ENCODE data around the gene MYBPC1.
A peak's percentile ranks its signal among the peaks of the same experiment; 100 is the strongest.
"Not testable (repeated sequence)": the region's sequence is repeated elsewhere in the genome, so short reads cannot be mapped to it uniquely, and the experiment has no call there.

Gene MYBPC1, protein sequence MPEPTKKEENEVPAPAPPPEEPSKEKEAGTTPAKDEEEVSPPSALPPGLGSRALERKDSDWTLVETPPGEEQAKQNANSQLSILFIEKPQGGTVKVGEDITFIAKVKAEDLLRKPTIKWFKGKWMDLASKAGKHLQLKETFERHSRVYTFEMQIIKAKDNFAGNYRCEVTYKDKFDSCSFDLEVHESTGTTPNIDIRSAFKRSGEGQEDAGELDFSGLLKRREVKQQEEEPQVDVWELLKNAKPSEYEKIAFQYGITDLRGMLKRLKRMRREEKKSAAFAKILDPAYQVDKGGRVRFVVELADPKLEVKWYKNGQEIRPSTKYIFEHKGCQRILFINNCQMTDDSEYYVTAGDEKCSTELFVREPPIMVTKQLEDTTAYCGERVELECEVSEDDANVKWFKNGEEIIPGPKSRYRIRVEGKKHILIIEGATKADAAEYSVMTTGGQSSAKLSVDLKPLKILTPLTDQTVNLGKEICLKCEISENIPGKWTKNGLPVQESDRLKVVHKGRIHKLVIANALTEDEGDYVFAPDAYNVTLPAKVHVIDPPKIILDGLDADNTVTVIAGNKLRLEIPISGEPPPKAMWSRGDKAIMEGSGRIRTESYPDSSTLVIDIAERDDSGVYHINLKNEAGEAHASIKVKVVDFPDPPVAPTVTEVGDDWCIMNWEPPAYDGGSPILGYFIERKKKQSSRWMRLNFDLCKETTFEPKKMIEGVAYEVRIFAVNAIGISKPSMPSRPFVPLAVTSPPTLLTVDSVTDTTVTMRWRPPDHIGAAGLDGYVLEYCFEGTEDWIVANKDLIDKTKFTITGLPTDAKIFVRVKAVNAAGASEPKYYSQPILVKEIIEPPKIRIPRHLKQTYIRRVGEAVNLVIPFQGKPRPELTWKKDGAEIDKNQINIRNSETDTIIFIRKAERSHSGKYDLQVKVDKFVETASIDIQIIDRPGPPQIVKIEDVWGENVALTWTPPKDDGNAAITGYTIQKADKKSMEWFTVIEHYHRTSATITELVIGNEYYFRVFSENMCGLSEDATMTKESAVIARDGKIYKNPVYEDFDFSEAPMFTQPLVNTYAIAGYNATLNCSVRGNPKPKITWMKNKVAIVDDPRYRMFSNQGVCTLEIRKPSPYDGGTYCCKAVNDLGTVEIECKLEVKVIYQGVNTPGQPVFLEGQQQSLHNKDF

DNA sequence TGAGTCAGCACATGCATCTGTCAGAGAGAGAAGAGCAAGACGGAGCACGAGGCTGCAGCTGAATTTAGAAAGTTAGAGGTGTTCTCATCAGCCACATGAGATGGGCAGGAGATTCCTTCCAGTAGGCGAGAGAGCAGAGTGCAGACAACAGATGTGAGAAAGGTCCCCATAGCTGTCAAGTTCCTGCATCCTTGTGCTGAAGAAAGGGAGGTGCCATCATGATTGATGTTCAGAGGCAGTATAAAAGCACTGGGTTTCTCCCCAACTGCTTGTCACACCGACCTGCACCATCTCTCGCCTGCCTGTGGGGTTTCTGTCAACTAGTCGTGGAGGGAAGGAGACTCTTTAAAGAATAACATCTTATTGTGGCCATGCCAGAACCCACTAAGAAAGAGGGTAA, at the start of gene MYBPC1:
Gene MYBPC1 (plus strand): TSS at position 272 of the 400 bp plus-strand sequence. CDS start 100 bp downstream, at position 372.
- peak; percentile 61 for DNase-seq

GRCh38 chr12:101551362-101552114, 43.2 kb upstream of the MYBPC1 start:
- DNase-seq: no peak

DNA sequence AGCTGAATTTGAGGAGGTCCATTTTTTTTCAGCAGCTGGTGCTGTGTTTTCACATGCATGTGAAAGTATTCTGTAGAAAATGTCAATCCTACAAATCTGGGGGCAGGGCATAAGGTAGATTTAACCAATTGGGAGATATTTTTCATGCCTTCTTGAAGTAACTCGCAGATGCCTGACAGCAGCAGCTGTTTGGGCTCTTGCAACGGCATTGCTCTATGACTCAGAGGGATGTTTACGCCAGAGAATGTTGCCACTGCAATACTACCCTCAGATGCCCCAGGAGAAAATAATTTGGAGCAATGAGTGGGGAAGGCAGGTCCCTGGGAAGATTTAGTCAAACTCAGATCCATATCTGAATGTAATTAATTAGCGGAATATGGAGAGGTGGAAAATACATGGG, 42.5 kb upstream of the MYBPC1 start:
- peak; percentile 6 for DNase-seq

DNA sequence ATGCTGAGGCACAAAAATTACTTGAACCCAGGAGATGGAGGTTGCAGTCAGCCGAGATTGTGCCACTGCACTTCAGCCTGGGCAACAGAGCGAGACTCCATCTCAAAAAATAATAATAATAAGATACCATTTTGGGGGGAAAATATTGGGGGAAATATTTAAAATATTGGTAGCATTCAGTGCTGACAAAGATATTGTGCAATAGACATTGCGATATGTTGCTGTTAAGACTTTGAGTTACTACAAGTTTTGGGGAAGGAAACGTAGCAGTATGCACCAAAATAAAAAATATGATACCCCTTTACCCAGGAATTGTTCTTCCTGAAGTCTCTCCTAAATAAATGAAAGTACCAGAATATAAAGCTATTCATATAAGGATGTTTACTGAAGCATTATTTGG, 37.7 kb upstream of the MYBPC1 start:
- DNase-seq: no peak

- not testable (repeated sequence) for DNase-seq
These were observed 36.0 kb upstream of the MYBPC1 start for GRCh38 chr12:101558726-101559125.

DNA sequence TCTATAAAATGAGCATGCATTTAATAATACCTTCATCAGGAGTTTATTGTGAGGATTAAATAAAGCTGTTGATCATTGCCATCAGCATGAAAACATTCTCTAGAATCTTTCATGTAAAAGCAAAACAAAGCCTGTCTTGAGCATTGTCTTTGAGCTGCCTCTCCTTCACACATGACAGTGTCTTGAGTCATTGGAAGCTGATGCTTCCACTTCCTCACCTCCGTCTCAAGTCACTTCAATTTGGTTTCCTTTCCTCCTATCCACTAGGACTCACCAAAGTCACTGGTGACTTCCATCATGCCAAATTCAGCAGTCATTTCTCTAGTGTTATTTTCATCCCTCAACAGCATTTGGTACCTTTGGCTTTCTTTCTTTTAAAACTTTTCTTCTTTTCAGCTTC, 31.6 kb upstream of the MYBPC1 start:
- no peak for DNase-seq

GRCh38 chr12:101564912-101565311, 29.9 kb upstream of the MYBPC1 start:
- DNase-seq: peak; percentile 26

DNA sequence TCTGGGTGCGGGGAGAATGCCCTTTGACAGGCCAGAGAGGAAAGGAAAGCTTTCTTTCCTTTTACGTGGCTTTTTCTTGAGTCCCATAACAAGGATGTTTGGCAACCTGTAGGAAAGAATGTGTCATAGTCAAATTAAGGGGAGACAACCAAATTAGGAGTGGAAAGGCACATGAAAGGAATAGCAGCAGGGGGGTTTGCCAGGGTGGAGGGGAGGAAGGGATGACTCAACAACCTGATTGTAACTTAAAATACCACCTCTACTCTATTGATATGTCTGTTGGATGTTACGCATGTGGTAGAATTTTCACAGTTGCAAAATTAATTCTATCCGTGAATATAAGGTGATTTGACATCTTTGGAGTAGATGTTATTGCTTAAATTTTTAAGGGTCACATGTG, 28.5 kb upstream of the MYBPC1 start:
- peak; percentile 55 for DNase-seq

GRCh38 chr12:101567918-101568317, 26.9 kb upstream of the MYBPC1 start:
- no peak for DNase-seq

DNA sequence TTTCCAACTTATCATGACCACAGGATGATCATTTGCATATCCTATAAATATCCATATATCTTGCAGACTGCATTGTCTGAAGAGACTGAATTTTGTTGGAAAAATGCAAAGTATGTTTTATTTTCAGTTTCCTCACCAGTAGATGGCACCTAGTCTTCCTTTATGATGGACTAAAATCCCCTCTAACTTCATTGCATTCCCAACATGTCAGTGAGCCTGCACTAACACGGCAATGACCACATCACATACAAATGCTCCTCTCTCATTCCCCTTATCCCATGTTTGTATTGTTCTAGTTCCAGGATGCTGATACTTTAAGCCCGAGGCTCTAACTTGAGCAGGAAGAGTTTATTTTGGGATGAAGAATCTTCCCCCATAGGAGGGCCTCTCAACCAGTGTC, 24.7 kb upstream of the MYBPC1 start:
- DNase-seq: peak; percentile 78

DNA sequence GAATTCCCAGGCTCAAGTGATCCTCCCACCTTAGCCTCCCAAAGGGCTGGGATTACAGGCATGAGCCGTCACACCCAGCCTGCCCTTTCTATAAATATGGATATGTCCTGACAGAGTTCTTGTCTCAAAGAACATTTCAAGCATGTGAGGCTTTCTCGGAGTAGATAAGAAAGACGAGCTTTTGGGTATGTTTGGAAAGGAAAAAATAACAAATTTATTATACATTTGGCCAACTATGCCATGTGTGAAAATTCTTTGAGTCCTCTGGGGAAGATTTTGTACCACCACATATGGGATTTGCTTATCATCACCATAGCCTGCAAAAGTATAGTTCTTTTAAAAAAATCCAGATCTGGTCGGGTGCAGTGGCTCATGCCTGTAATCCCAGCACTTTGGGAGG, 23.7 kb upstream of the MYBPC1 start:
- DNase-seq: no peak

- DNase-seq: no peak
These were observed 21.0 kb upstream of the MYBPC1 start for GRCh38 chr12:101573743-101574142.

DNA sequence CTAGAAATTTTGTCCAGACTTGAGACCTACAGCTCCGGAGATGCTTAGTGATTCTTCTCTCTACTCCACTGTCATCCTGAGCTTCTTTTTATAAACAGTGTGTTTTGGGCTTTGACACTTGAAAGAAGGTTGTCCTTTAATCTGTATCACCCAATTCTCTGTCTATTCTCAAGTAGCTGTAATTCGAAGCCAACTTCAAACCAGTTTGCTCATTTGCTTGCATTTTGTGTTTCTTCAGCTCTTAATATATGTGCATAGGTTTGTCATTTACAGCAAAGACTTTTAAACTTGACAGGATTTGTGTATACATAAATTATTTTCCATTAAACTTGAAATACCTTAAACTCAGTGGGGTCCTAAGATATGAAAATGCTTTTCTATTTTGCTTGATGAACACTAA, 16.4 kb upstream of the MYBPC1 start:
- DNase-seq: no peak

DNA sequence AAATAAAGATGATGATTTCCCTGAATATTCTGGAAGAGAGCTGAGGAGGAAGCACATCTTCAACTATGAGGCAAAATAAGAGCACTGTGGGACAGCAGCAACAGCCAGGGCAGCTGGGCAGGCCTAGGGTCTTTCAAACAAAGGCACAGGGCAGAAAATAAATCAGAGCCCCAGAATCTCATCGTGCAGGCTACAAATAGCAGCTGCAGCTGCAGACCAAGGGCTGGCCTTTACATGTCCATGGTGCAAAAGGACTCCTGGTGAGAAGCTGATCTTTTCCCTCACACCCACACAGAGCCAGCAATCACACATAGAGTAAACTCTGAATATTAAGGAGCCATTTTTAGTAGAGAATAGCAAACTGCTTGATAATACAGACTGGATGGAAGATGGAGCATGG, 13.6 kb upstream of the MYBPC1 start:
- DNase-seq: no peak

DNA sequence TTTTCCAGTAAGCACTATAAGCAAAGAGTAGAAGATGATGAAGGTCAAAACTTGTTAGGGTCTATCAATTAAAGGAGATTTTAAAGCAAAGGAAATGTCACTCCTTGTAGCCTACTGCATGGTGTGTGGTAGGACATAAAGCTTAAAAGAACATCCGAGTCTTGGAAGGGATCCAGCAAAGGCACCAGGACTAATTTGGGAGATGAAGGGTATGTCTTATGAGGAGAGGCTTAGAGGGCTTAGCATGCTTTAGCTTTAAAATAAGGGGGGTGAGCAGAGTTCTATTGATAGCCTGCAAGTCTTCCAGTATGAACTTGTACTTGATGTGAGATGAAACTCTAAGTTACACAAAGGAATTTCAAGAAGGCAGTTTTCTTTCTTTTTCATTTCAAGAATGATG, 11.8 kb upstream of the MYBPC1 start:
- no peak for DNase-seq

DNA sequence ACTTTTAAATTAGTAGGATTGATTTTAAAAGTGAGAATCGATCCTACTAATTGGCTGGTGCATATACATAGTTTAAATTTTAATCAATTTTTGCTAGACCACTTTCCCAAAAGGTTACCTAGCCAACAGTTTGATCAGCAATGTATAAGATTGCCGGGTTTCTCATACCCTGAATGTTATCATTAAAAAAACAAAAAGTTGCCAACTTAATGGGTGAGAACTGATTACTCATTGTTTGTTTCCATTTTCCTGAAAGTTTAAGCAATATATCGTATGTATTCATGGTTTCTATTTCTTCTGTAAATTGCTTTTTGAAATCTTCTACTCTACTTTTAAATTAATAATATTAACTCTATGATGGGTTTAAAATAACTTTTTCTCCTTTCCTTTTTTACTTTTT, 4.4 kb upstream of the MYBPC1 start:
- DNase-seq: no peak

- DNase-seq: no peak
These were observed 3.0 kb upstream of the MYBPC1 start for GRCh38 chr12:101591781-101592180.

DNA sequence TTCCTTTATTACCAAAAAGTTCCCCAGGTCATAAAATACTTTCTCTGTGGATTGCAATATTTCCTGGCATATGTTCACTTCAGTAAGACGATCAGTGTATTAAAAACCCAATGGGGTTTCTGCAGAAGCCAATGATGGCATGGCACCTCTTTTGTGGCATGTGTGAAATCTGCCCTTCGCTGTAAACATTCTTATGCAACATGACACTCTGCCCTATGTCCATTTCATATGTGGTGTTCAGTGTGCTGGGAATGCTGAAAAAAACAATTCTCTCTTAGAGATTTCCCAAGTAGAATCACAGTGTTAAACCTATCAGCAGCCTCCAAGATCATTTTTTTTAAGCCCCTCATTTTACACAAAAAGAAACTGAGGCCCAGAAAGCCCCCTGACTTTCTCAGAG, 2.3 kb upstream of the MYBPC1 start:
- DNase-seq: no peak

DNA sequence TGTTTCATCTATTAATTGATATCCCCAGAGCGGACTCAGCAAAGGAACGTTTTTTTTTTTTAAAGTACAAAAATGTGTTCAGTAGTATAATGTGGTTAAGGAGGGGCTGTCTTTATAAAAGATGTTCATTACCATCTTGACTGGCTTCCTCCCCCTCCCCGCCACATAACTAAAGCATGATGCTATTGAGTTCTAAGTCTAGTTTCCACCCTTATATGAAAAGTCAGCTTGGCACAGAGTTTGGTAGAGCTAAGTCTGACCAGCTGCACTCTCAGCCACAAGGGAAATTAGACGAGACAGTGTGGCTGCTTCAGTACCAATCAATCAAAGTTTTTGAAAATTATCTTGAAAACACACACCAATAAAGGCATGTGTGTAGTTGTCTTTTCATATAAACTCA, 1.9 kb upstream of the MYBPC1 start:
- DNase-seq: no peak

DNA sequence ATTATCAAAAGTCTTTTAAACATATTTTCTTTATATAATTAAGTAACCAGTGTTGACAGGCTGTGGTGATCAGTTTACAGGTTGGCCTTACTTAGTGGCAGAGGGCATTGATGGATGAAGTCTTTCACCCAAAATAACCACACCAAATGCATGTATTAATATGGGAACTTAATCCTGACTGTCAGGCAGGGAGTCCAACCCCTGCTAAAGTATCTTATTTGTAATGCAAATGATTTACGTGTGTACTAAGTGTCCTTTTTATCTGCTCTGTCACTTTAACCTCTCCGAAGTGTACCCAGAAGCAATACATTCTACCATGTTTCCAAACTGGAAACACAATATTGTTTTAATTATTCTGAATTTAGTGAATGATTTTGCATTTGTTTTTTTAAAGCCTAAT, 1.4 kb downstream of the MYBPC1 start:
- DNase-seq: peak; percentile 29

DNA sequence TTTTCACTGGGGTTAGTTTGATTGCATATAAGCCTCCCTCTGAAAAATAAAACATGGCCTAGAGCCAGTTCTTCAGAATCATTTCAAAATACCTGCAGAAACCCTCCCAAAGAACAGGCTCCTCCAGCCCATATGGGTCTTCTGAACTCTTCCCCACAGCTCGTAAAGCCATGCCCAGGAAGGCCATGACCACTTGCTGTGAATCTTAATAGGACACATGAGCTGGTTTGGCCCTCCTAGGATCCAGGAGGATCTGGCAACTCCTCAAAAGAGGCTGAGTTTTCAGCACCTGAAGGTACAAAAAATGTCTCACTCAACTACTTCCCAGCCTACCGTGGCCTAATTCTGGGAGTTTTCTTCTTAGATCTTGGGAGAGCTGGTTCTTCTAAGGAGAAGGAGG, 2.4 kb downstream of the MYBPC1 start:
- no peak for DNase-seq

- DNase-seq: no peak
These were observed 3.7 kb downstream of the MYBPC1 start for GRCh38 chr12:101598483-101598882.

- DNase-seq: no peak
These were observed 4.5 kb downstream of the MYBPC1 start for GRCh38 chr12:101599311-101599710.
